Choroid plexus epithelial cell (primary cell): ENCODE measurements around the gene DCAF15.

Experiments used
- DNase-seq: peaks from one replicate; pipeline ENCODE4 v3.0.0-alpha.2; 2010; ENCODE audit warnings: low read depth
- H3K4me3 ChIP-seq: 2 replicates; pipeline ENCODE4 v1.5.1; 2011; ENCODE audit warnings: low read depth, mild to moderate bottlenecking, control low read depth, low read length, moderate library complexity
- TF ChIP-seq, protein P1 (sequence below): conservative IDR thresholded peaks from 2 replicates; pipeline ENCODE4 v1.5.1; 2011; ENCODE audit warnings: low read depth, mild to moderate bottlenecking, control low read depth, inconsistent platforms, low read length, moderate library complexity

Gene DCAF15

DNA sequence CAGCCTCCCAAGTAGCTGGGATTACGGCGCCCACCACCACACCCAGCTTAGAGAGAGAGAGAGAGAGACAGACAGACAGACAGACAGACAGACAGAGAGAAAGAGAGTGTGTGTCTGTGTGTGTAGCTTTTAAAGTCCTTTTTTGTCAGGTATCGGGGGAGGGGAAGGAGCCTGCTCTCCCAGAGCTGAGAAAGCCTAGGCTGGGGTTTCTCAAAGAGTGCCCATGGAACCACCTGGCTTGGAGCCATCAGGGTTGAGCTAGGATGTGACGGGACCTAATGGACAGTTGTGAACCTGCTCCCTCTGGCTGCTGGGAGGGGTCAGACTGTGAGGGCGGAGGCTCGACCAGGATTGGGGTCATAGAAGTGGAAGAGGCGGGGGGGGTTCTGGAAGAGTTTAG, 37.2 kb downstream of the DCAF15 start:
- DNase-seq, result no peak
- TF ChIP-seq, protein P1, sequence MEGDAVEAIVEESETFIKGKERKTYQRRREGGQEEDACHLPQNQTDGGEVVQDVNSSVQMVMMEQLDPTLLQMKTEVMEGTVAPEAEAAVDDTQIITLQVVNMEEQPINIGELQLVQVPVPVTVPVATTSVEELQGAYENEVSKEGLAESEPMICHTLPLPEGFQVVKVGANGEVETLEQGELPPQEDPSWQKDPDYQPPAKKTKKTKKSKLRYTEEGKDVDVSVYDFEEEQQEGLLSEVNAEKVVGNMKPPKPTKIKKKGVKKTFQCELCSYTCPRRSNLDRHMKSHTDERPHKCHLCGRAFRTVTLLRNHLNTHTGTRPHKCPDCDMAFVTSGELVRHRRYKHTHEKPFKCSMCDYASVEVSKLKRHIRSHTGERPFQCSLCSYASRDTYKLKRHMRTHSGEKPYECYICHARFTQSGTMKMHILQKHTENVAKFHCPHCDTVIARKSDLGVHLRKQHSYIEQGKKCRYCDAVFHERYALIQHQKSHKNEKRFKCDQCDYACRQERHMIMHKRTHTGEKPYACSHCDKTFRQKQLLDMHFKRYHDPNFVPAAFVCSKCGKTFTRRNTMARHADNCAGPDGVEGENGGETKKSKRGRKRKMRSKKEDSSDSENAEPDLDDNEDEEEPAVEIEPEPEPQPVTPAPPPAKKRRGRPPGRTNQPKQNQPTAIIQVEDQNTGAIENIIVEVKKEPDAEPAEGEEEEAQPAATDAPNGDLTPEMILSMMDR, result no peak
- no peak overlapping the region for H3K4me3 ChIP-seq

DNA sequence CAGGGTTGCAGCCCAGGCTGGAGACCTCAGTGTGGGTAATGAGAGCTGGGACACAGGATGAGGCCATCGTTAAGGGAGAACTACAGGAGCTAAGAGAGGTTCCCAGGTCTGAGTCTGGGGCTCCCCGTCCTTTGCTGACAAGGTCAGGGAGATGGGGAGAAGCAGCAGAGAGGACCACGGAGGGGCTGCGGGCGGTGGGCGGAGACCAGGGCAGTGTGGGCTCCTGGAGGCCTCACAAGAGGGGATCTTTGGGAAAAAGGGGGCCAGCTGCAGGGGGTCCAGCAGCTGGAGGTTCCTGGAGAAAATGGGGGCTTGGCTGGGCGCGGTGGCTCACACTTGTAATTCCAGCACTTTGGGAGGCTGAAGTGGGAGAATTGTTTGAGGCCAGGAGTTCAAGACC, 37.8 kb downstream of the DCAF15 start:
- no peak overlapping the region for H3K4me3 ChIP-seq
- TF ChIP-seq, protein P1, result no peak
- DNase-seq, result no peak

DNA sequence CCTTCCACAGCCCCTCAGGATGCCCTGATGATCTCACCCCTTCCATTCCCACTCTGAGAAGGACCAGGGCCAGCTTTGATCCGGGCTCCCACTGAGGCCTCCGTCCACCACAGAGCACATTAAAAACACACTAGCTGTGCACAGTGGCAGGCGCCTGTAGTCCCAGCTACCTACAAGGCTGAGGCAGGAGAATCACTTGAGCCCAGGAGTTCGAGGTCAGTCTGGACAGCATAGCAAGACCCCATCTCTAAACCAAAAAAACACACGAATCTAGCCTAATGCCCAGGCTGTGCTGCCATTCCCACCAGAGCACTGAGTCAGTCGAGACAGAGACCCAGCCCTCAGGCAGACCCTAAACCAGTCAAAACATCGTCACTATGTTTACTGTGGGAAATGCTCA, 39.7 kb downstream of the DCAF15 start:
- TF ChIP-seq, protein P1, result no peak
- no peak for DNase-seq
- H3K4me3 ChIP-seq, result no peak overlapping the region

DNA sequence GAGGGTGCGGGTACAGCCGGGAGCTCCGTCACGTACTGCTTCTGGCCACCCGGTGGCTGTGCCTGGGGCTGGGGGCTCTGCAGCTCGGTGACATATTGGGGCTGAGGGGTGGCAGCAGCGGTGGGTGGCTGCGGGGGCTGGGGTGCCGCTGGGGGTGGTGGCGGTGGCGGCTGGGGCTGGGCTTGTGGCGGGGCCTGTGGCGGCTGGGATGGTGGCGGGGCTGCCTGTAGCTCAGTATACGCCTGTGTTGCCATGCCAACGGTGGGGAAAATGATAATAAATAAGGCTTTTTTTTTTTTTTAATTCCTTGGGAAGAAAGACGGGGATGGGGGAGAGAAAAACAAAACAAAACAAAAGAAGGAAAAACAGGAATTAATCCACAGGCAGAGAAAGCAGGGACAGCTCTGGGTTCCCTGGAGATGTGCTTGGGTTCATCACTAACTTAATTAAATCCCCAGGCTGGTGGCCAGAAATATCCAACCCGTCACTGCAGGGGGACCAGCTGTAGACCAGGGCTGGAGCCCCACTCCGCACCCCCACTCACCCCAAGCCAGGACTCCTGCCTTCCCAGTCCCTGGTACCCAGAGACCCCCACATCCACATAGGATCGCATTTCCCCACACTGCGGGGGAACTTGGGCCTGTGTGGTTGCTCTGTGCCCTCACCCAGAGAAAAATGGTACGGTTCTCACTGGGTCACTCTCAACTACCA, 41.4 kb downstream of the DCAF15 start:
- DNase-seq, result no peak
- TF ChIP-seq, protein P1, result no peak
- H3K4me3 ChIP-seq, result no peak overlapping the region

DNA sequence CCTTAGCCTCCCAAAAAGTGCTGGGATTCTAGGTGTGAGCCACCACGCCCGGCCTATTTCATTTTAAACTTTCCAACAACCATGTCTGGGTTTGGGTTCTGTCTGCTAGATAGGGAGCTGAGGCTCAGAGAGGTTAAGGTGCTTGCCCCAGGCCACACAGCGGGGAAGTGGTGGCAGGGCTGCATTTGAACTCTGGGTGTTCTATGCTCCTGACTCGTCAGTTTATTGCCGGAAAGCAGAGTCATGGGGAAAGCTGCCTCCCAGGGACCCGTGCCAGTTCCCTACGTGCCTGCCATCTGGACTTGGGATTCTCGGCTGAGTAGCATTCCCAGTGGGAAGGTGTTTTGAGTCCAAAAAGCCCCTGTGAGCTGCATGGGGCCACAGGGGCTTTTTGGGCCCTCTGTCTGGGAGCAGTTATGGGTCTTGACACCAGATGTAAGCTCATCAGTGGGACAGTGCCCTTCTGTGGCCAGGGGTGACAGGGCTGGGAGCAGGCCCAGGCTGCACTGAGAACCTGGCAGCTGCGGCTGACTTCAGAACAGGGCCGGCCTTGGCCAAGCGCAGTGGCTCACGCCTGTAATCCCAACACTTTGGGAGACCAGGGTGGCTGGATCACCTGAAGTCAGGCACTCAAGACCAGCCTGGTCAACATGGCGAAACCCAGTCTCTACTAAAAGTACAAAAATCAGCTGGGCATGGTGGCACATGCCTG, 42.9 kb downstream of the DCAF15 start:
- H3K4me3 ChIP-seq, result no peak overlapping the region
- TF ChIP-seq, protein P1, result no peak
- no peak for DNase-seq

DNA sequence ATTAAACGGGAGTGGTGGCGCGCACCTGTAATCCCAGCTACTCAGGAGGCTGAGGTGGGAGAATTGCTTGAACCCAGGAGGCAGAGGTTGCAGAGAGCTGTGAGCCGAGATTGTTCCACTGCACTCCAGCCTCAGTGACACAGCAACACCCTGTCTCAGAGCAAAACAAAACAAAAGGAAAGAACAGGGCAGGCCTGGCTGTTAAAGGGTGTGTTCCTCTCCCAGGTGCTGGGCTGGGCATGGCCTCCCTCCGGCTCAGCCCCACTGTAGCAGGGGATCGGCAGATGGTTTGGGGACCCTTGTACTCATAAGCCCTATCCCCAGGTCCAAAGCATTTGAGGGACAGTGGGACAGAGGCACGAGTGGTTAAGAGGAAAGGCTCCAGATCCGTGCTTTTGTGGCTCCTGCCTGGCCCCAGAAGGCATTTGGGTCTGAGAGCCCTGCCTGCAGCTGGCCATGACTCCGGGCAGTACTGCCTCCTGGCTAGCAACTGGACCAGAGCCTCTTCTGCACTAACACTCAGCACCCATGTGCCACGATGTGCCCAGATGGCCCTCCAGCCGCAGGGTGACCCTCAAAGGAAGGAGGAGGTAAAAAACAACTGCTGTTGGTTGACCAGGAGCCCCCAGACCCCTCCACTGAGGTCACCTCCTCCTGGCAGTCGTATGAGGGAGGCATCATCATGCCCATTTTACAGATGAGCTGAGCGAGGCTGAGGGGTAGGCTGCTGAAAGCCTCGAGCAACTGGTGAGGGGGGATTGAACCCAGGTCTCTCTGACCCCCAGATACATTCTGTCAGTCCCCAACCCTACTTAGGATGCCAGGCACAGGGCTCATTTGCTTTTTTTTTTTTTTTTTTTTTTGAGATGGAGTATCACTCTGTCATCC, 43.8 kb downstream of the DCAF15 start:
- TF ChIP-seq, protein P1, result no peak
- no peak overlapping the region for H3K4me3 ChIP-seq
- no peak for DNase-seq
